Measurements from ENCODE around the gene CBX5.
A peak's percentile ranks its signal among the peaks of the same experiment; 100 is the strongest.
"Not testable (repeated sequence)": the region's sequence is repeated elsewhere in the genome, so short reads cannot be mapped to it uniquely, and the experiment has no call there.

The CBX5 gene

GRCh38 chr12:54294152-54294952 lies 14.4 kb upstream of the CBX5 start:
- peak; percentile 75 for DNase-seq

- no peak for DNase-seq
Observed at GRCh38 chr12:54292931-54293241, 13.0 kb upstream of the CBX5 start.

- DNase-seq = no peak
Observed at GRCh38 chr12:54292083-54292930, 12.4 kb upstream of the CBX5 start.

GRCh38 chr12:54287261-54288157 lies 7.6 kb upstream of the CBX5 start:
- DNase-seq = peak; percentile 90

- DNase-seq = peak; percentile 68
Observed at GRCh38 chr12:54286042-54287030, 6.4 kb upstream of the CBX5 start.

- DNase-seq = no peak
Observed at GRCh38 chr12:54285150-54286041, 5.5 kb upstream of the CBX5 start.

- DNase-seq = not testable (repeated sequence)
Observed at GRCh38 chr12:54284070-54284780, 4.3 kb upstream of the CBX5 start.

- DNase-seq = peak; percentile 70
Observed at GRCh38 chr12:54282949-54283593, 3.1 kb upstream of the CBX5 start.

GRCh38 chr12:54281694-54282093 lies 1.8 kb upstream of the CBX5 start:
- not testable (repeated sequence) for DNase-seq

GRCh38 chr12:54281261-54281638 lies 1.3 kb upstream of the CBX5 start:
- DNase-seq = not testable (repeated sequence)

- DNase-seq = peak; percentile 100
Observed at GRCh38 chr12:54280468-54281260, 742 bp upstream of the CBX5 start, which contains the start of gene HNRNPA1. TSS of gene HNRNPA1 (plus strand) at chr12:54280726. CDS start at chr12:54280808, 82 bp downstream.

GRCh38 chr12:54279227-54279631 lies 693 bp downstream of the CBX5 start:
- no peak for DNase-seq

GRCh38 chr12:54277823-54278276 lies 2.1 kb downstream of the CBX5 start:
- DNase-seq = no peak

- DNase-seq = no peak
Observed at GRCh38 chr12:54276368-54276767, 3.6 kb downstream of the CBX5 start.

- DNase-seq = no peak
Observed at GRCh38 chr12:54273981-54274380, 5.9 kb downstream of the CBX5 start.

GRCh38 chr12:54272214-54272613 lies 7.7 kb downstream of the CBX5 start:
- DNase-seq = no peak

GRCh38 chr12:54270345-54270744 lies 9.6 kb downstream of the CBX5 start:
- DNase-seq = no peak

GRCh38 chr12:54266852-54267251 lies 13.1 kb downstream of the CBX5 start:
- peak; percentile 54 for DNase-seq
